H1 (cell line): Measurements from ENCODE around the gene SLC28A1. TPM values are rescaled to one million over a fixed set of nuclear protein-coding genes. Genes with fewer than 3 reads are reported as not detected.

ENCODE experiments used
- CTCF ChIA-PET: fragments of 300-600 bp; sonication (Branson Sonifier 250); formaldehyde crosslinking; loops from one replicate; lab custom pipeline; 2021; ENCODE audit not compliant: partially characterized antibody; lab: Charles Lee
- POLR2A ChIA-PET: fragments of 300-600 bp; sonication (Branson Sonifier 250); formaldehyde crosslinking; loops from one replicate; lab custom pipeline; 2021; ENCODE audit warnings: inconsistent platforms; ENCODE audit not compliant: partially characterized antibody; lab: Charles Lee
- DNase-seq, 2 experiments: peaks; one replicate each; pipeline versions ENCODE4 v3.0.0 to v3.0.0-alpha.2; 2010 to 2022; ENCODE audit warnings: low spot score in 2 of 2, low read depth in 1 of 2, mixed read lengths in 1 of 2
- FAIRE-seq: peaks from 2 replicates; lab custom pipeline; 2011; peaks lifted over from hg19 to GRCh38; lab: Jason Lieb, UNC
- H2AFZ ChIP-seq: 2 replicates; pipeline ENCODE4 v1.8.1; 2012; ENCODE audit warnings: low read length, inconsistent platforms
- H2AK5ac ChIP-seq: 2 replicates; pipeline ENCODE4 v1.6.1; 2013; ENCODE audit warnings: low read depth, low read length
- H2BK120ac ChIP-seq: replicated peaks from 2 replicates; pipeline ENCODE3; 2013; ENCODE audit warnings: low read depth, low read length, inconsistent platforms
- H2BK12ac ChIP-seq: 2 replicates; pipeline ENCODE4 v1.6.1; 2013; ENCODE audit warnings: low read depth, low read length
- H2BK15ac ChIP-seq: 2 replicates; pipeline ENCODE4 v1.6.1; 2013; ENCODE audit warnings: low read length
- H2BK20ac ChIP-seq: 2 replicates; pipeline ENCODE4 v1.6.1; 2013; ENCODE audit warnings: low read length
- H2BK5ac ChIP-seq: 2 replicates; pipeline ENCODE4 v1.6.1; 2013; ENCODE audit warnings: low read depth, low read length
- H3K14ac ChIP-seq: 2 replicates; pipeline ENCODE4 v1.6.1; 2013; ENCODE audit warnings: inconsistent platforms; ENCODE audit not compliant: insufficient read length
- H3K18ac ChIP-seq: 2 replicates; pipeline ENCODE4 v1.6.1; 2013; ENCODE audit warnings: low read length; ENCODE audit errors: extremely low read depth
- H3K23ac ChIP-seq: 2 replicates; pipeline ENCODE4 v1.6.1; 2013; ENCODE audit warnings: inconsistent platforms; ENCODE audit not compliant: insufficient read length
- H3K23me2 ChIP-seq: 2 replicates; pipeline ENCODE4 v1.6.1; 2013; ENCODE audit warnings: low read depth, low read length
- H3K27ac ChIP-seq: 2 replicates; pipeline ENCODE4 v1.6.1; 2011; ENCODE audit warnings: low read depth, low read length, inconsistent platforms
- H3K27me3 ChIP-seq, 4 experiments: replicated peaks in 1 of 4; 1 replicate in 1 of 4; 2 replicates in 3 of 4; pipeline versions ENCODE4 v1.6.1 to v1.8.1; 2011 to 2013; ENCODE audit warnings: low read length in 3 of 4, mild to moderate bottlenecking in 3 of 4, inconsistent platforms in 2 of 4, mixed read lengths in 2 of 4, moderate library complexity in 1 of 4; ENCODE audit not compliant: control insufficient read depth in 3 of 4, insufficient read depth in 3 of 4; ENCODE audit errors: extremely low read depth in 1 of 4
- H3K36me3 ChIP-seq, 4 experiments: 2 replicates each; pipeline versions ENCODE4 v1.6.1 to v1.8.1; 2011 to 2013; ENCODE audit warnings: mild to moderate bottlenecking in 4 of 4, low read length in 3 of 4, moderate library complexity in 2 of 4, control low read depth in 1 of 4, inconsistent platforms in 1 of 4; ENCODE audit not compliant: insufficient read depth in 4 of 4, control insufficient read depth in 2 of 4
- H3K4ac ChIP-seq: replicated peaks from 2 replicates; pipeline ENCODE3; 2013; ENCODE audit warnings: low read length, low read depth, mixed read lengths, inconsistent platforms; ENCODE audit not compliant: insufficient read length
- H3K4me1 ChIP-seq, 4 experiments: replicated peaks in 1 of 4; 1 replicate in 1 of 4; 2 replicates in 3 of 4; pipeline versions ENCODE4 v1.6.1 to v1.8.1; 2011 to 2013; ENCODE audit warnings: low read length in 3 of 4, inconsistent platforms in 2 of 4, mixed read lengths in 1 of 4; ENCODE audit not compliant: insufficient read depth in 4 of 4, control insufficient read depth in 3 of 4
- H3K4me2 ChIP-seq, 2 experiments: 2 replicates each; pipeline versions ENCODE4 v1.6.1 to v1.8.1; 2011 to 2013; ENCODE audit warnings: low read depth in 2 of 2, low read length in 2 of 2, control low read depth in 1 of 2, inconsistent platforms in 1 of 2, mild to moderate bottlenecking in 1 of 2; ENCODE audit not compliant: insufficient read depth in 1 of 2
- H3K4me3 ChIP-seq, 4 experiments: fragments of 200-600, 300-600 bp in 1 of 4; sonication (generic), shearing (Covaris generic), sonication (Bioruptor Twin) in 1 of 4; 2 replicates each; pipeline versions ENCODE4 v1.5.1 to v1.8.1; 2011 to 2016; ENCODE audit warnings: low read length in 4 of 4, low read depth in 3 of 4, control low read depth in 2 of 4, inconsistent platforms in 2 of 4, mild to moderate bottlenecking in 2 of 4, mixed read lengths in 1 of 4, moderate library complexity in 1 of 4; ENCODE audit not compliant: insufficient read depth in 2 of 4; ENCODE audit errors: extremely low read depth in 1 of 4
- H3K56ac ChIP-seq: replicated peaks from 2 replicates; pipeline ENCODE3; 2013; ENCODE audit warnings: low read depth, mild to moderate bottlenecking, mixed read lengths, low read length, inconsistent platforms; ENCODE audit not compliant: insufficient read length
- H3K79me1 ChIP-seq: 2 replicates; pipeline ENCODE4 v1.6.1; 2013; ENCODE audit warnings: low read depth, low read length, control low read depth
- H3K79me2 ChIP-seq, 2 experiments: 2 replicates each; pipeline versions ENCODE4 v1.6.1 to v1.8.1; 2012 to 2013; ENCODE audit warnings: low read length in 2 of 2, mild to moderate bottlenecking in 2 of 2, inconsistent platforms in 1 of 2; ENCODE audit not compliant: insufficient read depth in 2 of 2, control insufficient read depth in 1 of 2
- H3K9ac ChIP-seq, 4 experiments: replicated peaks in 1 of 4; 1 replicate in 1 of 4; 2 replicates in 3 of 4; pipeline versions ENCODE4 v1.6.1 to v1.8.1; 2011 to 2013; ENCODE audit warnings: low read depth in 3 of 4, low read length in 3 of 4, control low read depth in 2 of 4, mild to moderate bottlenecking in 2 of 4, moderate library complexity in 2 of 4, inconsistent platforms in 1 of 4; ENCODE audit errors: extremely low read depth in 1 of 4
- H3K9me3 ChIP-seq, 2 experiments: 2 replicates each; pipeline versions ENCODE4 v1.6.1 to v1.8.1; 2012 to 2013; ENCODE audit warnings: mild to moderate bottlenecking in 2 of 2, moderate library complexity in 2 of 2, control low read depth in 1 of 2, inconsistent platforms in 1 of 2, low read depth in 1 of 2, low read length in 1 of 2, mixed read lengths in 1 of 2; ENCODE audit not compliant: insufficient read depth in 2 of 2
- H4K20me1 ChIP-seq, 2 experiments: replicated peaks in 1 of 2; 2 replicates each; pipeline versions ENCODE3 to v1.8.1; 2011 to 2013; ENCODE audit warnings: inconsistent platforms in 2 of 2, low read length in 2 of 2, mild to moderate bottlenecking in 1 of 2; ENCODE audit not compliant: insufficient read depth in 2 of 2, control insufficient read depth in 1 of 2
- H4K5ac ChIP-seq: 2 replicates; pipeline ENCODE4 v1.6.1; 2013; ENCODE audit warnings: low read length, low read depth, mixed read lengths, inconsistent platforms; ENCODE audit not compliant: insufficient read length
- H4K8ac ChIP-seq: 2 replicates; pipeline ENCODE4 v1.8.0; 2013; ENCODE audit warnings: mild to moderate bottlenecking, moderate library complexity, low read length, inconsistent platforms; ENCODE audit not compliant: insufficient read depth; ENCODE audit errors: extremely low read depth
- H4K91ac ChIP-seq: replicated peaks from 2 replicates; pipeline ENCODE3; 2013; ENCODE audit warnings: low read length, mixed read lengths, inconsistent platforms; ENCODE audit not compliant: insufficient read length
- ASH2L ChIP-seq: fragments of 200-600, 300-600 bp; sonication (generic); IDR thresholded peaks from one replicate; pipeline ENCODE4 v1.7.1; 2017; ENCODE audit warnings: low read length
- BACH1 ChIP-seq: IDR thresholded peaks from 2 replicates; pipeline ENCODE4 v1.6.1; 2012; ENCODE audit warnings: low read length, improper control_type of control experiment
- CBX5 ChIP-seq: fragments of 300-800, 300-1000 bp; sonication (generic); IDR thresholded peaks from 2 replicates; pipeline ENCODE4 v1.7.1; 2016; ENCODE audit warnings: antibody characterized with exemption, low read length, low read depth
- SP2 ChIP-seq: IDR thresholded peaks from 2 replicates; pipeline ENCODE4 v1.6.1; 2012; ENCODE audit warnings: mild to moderate bottlenecking, low read length, inconsistent platforms
- SP4 ChIP-seq: IDR thresholded peaks from 2 replicates; pipeline ENCODE4 v1.6.1; 2012; ENCODE audit warnings: low read length, inconsistent platforms
- WGBS, 2 experiments: shearing (Covaris generic) in 1 of 2; methylation state at CpG; one replicate each; pipeline versions ENCODE4 v1.1.6 to v1.1.7; 2013 to 2015; ENCODE audit warnings: low lambda C conversion rate in 2 of 2, mixed read lengths in 2 of 2, inconsistent platforms in 1 of 2, low coverage in 1 of 2, missing lambda C conversion rate in 1 of 2; ENCODE audit not compliant: insufficient replicate concordance in 2 of 2, insufficient coverage in 1 of 2, insufficient read length in 1 of 2; ENCODE audit errors: extremely low coverage in 1 of 2, missing lambda C conversion rate in 1 of 2; 5-methylcytosine and 5-hydroxymethylcytosine counted together
- polyA plus RNA-seq, 7 experiments: library from polyadenylated mRNA; depleted of rRNA in 3 of 7; stranded (reverse) in 5 of 7; unstranded in 2 of 7; fragments of >200 nt in 5 of 7; fragments of 200-250 nt in 2 of 7; gene quantifications; 1 replicate in 5 of 7; 2 replicates in 1 of 7; 4 replicates in 1 of 7; pipeline versions ENCODE4 v1.2.1 to v1.2.3, GENCODE V29; 2011 to 2013; ENCODE audit warnings: missing spikeins in 2 of 7, mixed read lengths in 2 of 7
- total RNA-seq: library from RNA; stranded (reverse); fragmentation: NEBNext Ultra II Directional; extraction: Animal tissue kit (Norgen Biotek cat#: 25700); gene quantifications from 2 replicates; pipeline ENCODE4 v1.2.1, GENCODE V29; 2021
- TF ChIP-seq, protein P1 (sequence below): IDR thresholded peaks from 2 replicates; pipeline ENCODE4 v1.6.1; 2011; ENCODE audit warnings: low read depth, mild to moderate bottlenecking, low read length; ENCODE audit not compliant: insufficient read depth

SLC28A1 gene
- total and polyA plus RNA-seq, 2 of the 8 experiments (the other 6 are each of a cell fraction or from before 2014, with no cell fraction given) = 0.09 TPM; not detected in 1

DNA sequence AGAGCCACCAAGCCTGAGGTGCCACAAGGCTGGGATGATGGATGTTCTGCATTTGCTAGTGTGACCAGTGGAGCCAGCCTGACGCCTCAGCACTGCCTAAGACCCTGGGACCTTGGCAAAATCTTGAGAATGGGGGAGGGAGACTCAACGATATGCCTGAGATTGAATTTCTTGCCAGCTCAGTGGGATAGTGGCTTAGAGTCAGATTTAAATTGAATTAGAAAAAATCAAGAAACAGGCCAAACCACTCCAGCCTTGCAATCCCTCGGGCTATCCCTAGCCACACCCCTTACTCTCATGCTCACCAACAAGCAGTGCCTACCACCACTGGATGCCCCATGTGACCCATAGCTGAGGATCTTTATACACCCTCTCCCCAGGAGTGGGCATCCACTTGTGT is 78.5 kb downstream of the SLC28A1 start:
- H3K56ac ChIP-seq = no peak overlapping the region
- no peak overlapping the region for H3K4me3 ChIP-seq
- no peak for TF ChIP-seq CBX5
- TF ChIP-seq SP4 = no peak
- no peak for TF ChIP-seq SP2
- TF ChIP-seq ASH2L = no peak
- TF ChIP-seq, protein P1, sequence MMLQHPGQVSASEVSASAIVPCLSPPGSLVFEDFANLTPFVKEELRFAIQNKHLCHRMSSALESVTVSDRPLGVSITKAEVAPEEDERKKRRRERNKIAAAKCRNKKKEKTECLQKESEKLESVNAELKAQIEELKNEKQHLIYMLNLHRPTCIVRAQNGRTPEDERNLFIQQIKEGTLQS = no peak
- TF ChIP-seq BACH1 = no peak
- H3K79me1 ChIP-seq = no peaks in the 10 kb centered on the region
- CTCF ChIA-PET = interaction anchor here (0.6 to 2.9 kb wide), 6 partner anchors 9 to 206 kb away, joined by 3 to 9 read pairs (median 4); no protein-coding TSS in a partner anchor
- no peaks in the 10 kb centered on the region for H4K20me1 ChIP-seq
- no peak overlapping the region; the same call in 1 of the 2 replicates for H2BK20ac ChIP-seq
- WGBS, 2 experiments = 89% methylated on average over 3 of the region's 3 CpGs; no CpG with 5 or more reads in 1 of the 2 experiments
- 0 out of 2 replicates have a peak overlapping the region, but pooled peaks have one; percentile 53 for H2BK15ac ChIP-seq
- peaks cover 0 to 7% (median 5%) of the 10 kb centered on the region in 4 experiments for H3K4me1 ChIP-seq
- H3K23me2 ChIP-seq = peaks cover 2% of the 10 kb centered on the region; the same call in 1 of the 2 replicates
- POLR2A ChIA-PET = no interaction called here
- no peak for FAIRE-seq
- H4K91ac ChIP-seq = no peak overlapping the region
- no peak overlapping the region for H2BK120ac ChIP-seq
- peaks cover 6 to 19% of the 10 kb centered on the region in 2 experiments; a peak in 1 of 4 replicates for H3K9me3 ChIP-seq
- H3K9ac ChIP-seq = no peak overlapping the region
- 0 out of 2 replicates have a peak overlapping the region, but pooled peaks have one; percentile 16 for H2BK5ac ChIP-seq
- no peaks in the 10 kb centered on the region; a peak in 1 of 7 replicates for H3K27me3 ChIP-seq
- no peaks in the 10 kb centered on the region for H3K79me2 ChIP-seq
- no peak overlapping the region for H3K18ac ChIP-seq
- no peak overlapping the region for H4K5ac ChIP-seq
- H3K4me2 ChIP-seq = no peak overlapping the region
- H3K23ac ChIP-seq = no peak overlapping the region
- no peaks in the 10 kb centered on the region for H3K36me3 ChIP-seq
- DNase-seq = no peak
- H4K8ac ChIP-seq = no peak overlapping the region
- H3K14ac ChIP-seq = no peak overlapping the region
- no peak overlapping the region for H2AFZ ChIP-seq
- H3K27ac ChIP-seq = no peak overlapping the region
- H3K4ac ChIP-seq = no peak overlapping the region
- H2AK5ac ChIP-seq = no peak overlapping the region; the same call in 1 of the 2 replicates
- H2BK12ac ChIP-seq = 0 out of 2 replicates have a peak overlapping the region, but pooled peaks have one; percentile 2
